GM13977 (cell line): Measurements from ENCODE around the gene ZNF630.
A peak's percentile ranks its signal among the peaks of the same experiment; 100 is the strongest.
"Not testable (repeated sequence)": the region's sequence is repeated elsewhere in the genome, so short reads cannot be mapped to it uniquely, and the experiment has no call there.

ENCODE experiments used
- DNase-seq: peaks from one replicate; pipeline ENCODE4 v3.0.0; 2012; ENCODE audit warnings: low spot score
- CTCF ChIP-seq: IDR thresholded peaks from 2 replicates; pipeline ENCODE4 v1.5.1; 2012; ENCODE audit warnings: mild to moderate bottlenecking, control low read depth; ENCODE audit not compliant: insufficient read depth; ENCODE audit errors: extremely low read depth, missing control alignments
- in situ Hi-C: fragments of 300-500 bp; cut with MboI; formaldehyde crosslinking; loops from one replicate; pipeline ENCODE4 v1.12.0; 2022; ENCODE audit warnings: low sequenced_read_pairs, low pct_unique_long_range_greater_than_20kb, mixed read lengths, inconsistent platforms; ENCODE audit not compliant: unreplicated experiment

The ZNF630 gene

GRCh38 chrX:48071064-48071985 lies at the start of gene ZNF630:
Gene ZNF630 (minus strand): TSS chrX:48071640. CDS start chrX:48066886, 4,754 bp downstream.
- DNase-seq, result peak; percentile 76
- TF ChIP-seq CTCF, result no peak
- in situ Hi-C loops, result no loop called here

- DNase-seq, result no peak
- no peak for TF ChIP-seq CTCF
- in situ Hi-C loops, result no loop called here
These were observed 36.3 kb upstream of the ZNF630 start for GRCh38 chrX:48107717-48108116.

GRCh38 chrX:48102874-48103374 lies 31.5 kb upstream of the ZNF630 start:
- TF ChIP-seq CTCF, result no peak
- no peak for DNase-seq
- in situ Hi-C loops, result no loop called here

- no peak for TF ChIP-seq CTCF
- DNase-seq, result no peak
- in situ Hi-C loops, result no loop called here
These were observed 30.0 kb upstream of the ZNF630 start for GRCh38 chrX:48101443-48101842.

GRCh38 chrX:48092558-48092957 lies 21.1 kb upstream of the ZNF630 start:
- DNase-seq, result not testable (repeated sequence)
- in situ Hi-C loops, result loop anchor here (25.0 kb wide), 1 partner anchor 395 kb away; the partner anchor contains the start of gene FTSJ1

- TF ChIP-seq CTCF, result no peak
- no peak for DNase-seq
- in situ Hi-C loops, result loop anchor here (25.0 kb wide), 1 partner anchor 397 kb away; the partner anchor contains the start of gene FTSJ1
These were observed 18.7 kb upstream of the ZNF630 start for GRCh38 chrX:48090123-48090522.

- in situ Hi-C loops, result loop anchor here (25.0 kb wide), 1 partner anchor 401 kb away; the partner anchor contains the start of gene FTSJ1
- no peak for DNase-seq
- TF ChIP-seq CTCF, result no peak
These were observed 14.6 kb upstream of the ZNF630 start for GRCh38 chrX:48086082-48086481.
